ENCODE measurements around the gene RBP5. TPM values are rescaled to one million over a fixed set of nuclear protein-coding genes. Genes with fewer than 3 reads are reported as not detected.

RBP5 gene, protein sequence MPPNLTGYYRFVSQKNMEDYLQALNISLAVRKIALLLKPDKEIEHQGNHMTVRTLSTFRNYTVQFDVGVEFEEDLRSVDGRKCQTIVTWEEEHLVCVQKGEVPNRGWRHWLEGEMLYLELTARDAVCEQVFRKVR
- 1 to 10 TPM in 1 of 2 donors, under 1 TPM in 1; 0.97 to 2.1 TPM for total RNA-seq
- long read RNA-seq: 0 reads

DNA sequence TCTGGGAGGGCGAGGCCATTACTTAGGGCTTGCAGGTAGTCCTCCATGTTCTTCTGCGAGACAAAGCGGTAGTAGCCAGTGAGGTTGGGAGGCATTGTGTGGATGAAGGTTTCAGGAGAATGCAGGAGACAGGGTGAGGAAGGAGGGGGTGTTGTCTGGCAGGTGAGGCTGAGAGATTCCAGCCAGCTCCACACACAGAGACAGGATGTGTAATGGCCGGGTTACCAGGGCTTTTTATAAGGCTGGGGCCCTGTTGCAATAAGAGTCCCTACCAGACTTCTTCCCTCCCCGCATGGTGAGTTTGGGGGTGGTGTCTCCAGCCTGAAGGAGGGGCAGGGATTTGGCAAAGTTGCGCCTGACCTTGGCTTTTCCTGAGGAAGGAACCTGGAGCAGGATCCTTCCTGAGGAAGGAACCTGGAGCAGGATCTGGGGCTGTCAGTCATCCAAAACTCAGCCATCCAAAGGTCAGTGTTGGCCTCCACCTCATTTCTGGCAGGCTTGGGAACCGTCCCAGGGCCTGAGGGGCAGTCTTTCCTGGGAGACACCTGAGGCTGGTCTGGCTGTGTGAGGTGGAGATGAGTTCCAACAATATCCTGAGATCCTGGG is at the start of gene RBP5:
Gene RBP5 (minus strand): TSS at position 209 of the 606 bp plus-strand sequence. CDS start 114 bp downstream, at position 95.
- DNase-seq (no peak), ATAC-seq (no peak)
- intact Hi-C loops (cut with DNase I): no loop called here

DNA sequence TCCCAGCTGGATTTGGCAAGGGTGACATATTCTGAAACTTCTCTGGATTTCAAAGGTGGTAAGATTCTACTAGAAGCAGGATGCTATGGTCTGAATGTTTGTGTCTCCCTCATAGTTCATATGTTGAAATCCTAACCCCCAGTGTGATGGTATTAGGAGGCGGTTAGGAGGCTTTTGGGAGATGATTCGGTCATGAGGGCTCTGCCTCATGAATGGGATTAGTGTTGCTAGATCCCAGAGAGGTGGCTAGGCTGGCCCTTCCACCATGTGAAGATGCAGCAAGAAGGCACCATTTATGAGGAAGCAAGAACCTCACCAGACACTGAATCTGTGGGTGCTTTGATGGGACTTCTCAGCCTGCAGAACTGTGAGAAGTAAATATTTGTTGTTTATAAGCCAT is 49.8 kb upstream of the RBP5 start:
- intact Hi-C loops (cut with DNase I): no loop called here
- DNase-seq (no peak), ATAC-seq (no peak)

DNA sequence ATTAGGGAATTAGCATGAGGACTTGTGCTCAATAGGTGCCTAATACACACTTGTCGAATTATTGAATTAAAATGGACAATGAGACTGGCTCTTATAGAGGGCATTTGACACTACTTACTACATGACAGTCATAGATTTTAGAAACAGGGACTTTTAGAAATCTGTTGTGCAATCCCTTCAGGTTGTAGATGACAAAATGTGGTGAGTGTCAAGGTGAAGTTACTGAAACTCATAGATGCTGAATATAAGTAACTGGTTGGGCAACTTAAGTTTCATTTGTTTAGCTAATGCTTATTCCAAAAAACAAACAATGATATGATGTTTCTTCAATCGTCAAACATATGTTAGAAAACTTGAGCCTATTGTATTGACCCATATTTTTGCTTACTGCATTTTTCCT is 47.9 kb upstream of the RBP5 start:
- no peak for ATAC-seq
- no peak for DNase-seq
- intact Hi-C loops (cut with DNase I): no loop called here

DNA sequence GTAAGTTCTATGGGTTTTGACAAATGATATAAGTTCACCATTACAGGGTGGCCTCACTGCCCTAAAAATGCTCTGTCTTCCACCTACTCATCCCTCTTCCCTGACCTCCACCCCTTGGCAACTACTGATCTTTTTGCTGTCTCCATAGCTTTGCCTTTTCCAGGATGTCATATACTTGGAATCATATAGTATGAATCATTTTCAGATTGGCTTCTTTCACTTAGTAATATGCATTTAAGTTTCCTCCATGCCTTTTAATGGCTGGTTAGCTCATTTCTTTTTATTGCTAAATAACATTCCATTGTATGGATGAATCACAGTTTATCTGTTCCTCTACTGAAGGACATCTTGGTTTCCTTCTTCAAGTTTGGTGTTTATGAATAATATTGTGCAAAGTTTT is 46.8 kb upstream of the RBP5 start:
- DNase-seq (no peak), ATAC-seq (no peak)
- intact Hi-C loops (cut with DNase I): no loop called here

DNA sequence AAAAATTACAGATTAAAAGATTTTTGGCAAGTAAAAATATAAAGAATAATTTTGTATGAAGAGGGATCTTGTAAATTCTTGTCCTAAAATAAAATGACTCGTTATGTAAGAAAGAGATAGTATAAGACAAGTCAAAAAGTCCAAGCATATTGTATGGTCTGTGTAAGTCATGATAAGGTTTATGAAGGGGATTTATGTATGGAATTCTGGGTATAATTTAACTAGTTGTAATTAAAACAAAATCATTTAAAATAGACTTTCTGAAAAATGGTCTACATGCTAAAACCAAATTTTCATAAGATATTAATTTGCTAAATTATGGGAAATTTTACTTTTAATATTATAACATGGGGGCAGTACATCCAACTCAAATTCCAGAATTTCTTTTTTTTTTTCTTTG is 43.2 kb upstream of the RBP5 start:
- intact Hi-C loops (cut with DNase I): no loop called here
- no peak for ATAC-seq

DNA sequence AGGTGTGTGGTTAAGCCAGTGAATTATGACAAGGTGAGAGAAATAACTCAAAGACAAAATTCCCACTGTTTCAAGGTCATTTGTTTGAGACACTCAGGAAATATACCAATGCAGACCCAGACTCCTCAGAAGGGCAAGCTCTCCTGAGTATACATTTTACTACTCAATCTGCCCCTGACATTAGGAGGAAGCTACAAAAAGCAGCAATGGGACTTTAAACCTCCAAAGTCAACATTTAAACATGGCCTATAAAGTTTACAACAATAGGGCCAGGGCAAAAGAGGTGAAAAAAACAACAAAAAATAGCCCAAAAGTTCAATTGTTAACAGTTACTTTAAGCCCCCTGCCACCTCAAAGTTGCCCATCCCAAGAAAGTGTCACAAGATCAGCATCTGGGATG is 41.3 kb upstream of the RBP5 start:
- intact Hi-C loops (cut with DNase I): no loop called here
- no peak for ATAC-seq

More for the DNA sequence above, 43.2 kb upstream of the RBP5 start:
- DNase-seq: no peak

DNA sequence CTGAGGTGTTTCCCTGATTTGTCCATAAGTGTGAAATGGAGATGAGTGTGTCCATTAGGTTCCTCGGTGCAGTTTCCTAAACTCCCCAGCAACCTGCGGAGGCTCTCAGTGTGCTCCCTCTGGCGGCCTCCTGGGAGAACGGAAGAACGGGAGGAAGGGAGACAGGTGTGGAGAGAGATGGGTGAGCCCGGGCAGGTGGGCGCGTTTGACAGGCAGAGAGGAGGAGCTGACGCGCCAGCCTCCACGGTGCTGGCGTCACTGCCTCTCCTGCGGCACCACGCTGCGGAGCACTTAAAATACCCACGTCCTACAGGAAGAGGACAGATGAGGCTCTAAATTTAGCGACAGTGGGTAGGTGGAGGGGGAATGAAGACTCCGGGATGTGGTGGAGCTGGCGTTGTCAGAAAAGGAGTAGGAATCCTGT is 34.0 kb upstream of the RBP5 start:
- ATAC-seq (peak in 1 of 2 donors; percentile 55), DNase-seq (peak; percentile 37)
- intact Hi-C loops (cut with DNase I): no loop called here

More for the DNA sequence above, 41.3 kb upstream of the RBP5 start:
- no peak for DNase-seq

DNA sequence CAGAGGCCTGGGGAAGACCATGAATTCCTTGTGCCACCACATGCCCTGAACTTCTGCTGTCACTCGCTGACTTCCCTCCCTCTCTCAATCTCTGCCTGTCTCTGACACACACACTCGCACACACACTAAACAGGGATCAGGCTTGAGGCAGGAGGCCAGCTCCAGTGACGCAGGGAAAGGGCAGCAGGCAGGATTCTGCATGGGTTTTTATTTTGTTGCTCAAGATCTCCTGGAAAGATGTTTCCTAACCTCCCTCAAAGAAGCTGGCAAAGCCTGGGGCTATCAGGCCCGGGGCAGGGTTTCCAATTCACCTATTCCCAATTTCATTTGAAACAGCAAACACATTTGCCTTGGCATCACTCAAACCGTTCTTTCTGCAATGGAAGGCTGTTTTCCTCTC is 33.1 kb upstream of the RBP5 start:
- no peak for DNase-seq
- intact Hi-C loops (cut with DNase I): no loop called here
- peak in 1 of 2 donors; percentile 57 for ATAC-seq

DNA sequence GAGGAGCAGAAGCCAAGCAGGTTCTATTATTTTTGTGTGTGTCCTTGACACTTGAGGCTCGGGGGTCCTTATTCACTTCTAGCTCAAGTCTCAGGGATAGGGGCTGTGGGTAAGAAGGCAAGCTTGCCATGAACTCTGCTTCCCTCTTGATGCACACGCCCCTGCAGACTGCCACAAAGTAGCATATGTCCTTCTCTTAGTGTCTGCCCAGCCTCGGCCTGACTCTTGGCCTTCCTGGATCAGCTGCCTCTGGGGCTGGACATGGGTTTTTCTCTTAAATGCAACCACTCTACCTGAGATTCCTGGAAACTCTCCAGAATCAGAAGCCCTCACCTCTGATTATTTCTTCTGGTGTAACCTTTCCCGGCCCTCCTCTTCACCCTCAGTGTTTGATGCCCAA is 32.6 kb upstream of the RBP5 start:
- intact Hi-C loops (cut with DNase I): no loop called here
- no peak for DNase-seq
- no peak for ATAC-seq

DNA sequence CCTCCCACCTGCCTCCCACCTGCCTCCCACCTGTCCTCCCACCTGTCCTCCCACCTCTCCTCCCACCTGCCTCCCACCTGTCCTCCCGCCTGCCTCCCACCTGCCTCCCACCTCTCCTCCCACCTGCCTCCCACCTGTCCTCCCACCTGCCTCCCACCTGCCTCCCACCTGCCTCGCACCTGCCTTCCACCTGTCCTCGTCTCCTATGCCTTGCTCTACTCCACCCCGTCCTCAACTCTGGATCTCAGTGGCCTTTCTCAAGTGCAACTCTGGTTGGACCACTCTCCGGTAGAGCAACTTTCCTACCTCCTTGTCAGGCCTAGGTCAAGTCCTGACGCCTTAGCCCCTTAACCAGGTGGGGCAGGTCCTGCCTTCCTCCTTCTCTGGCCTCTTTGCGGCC is 31.5 kb upstream of the RBP5 start:
- DNase-seq (no peak), ATAC-seq (no peak)
- intact Hi-C loops (cut with DNase I): no loop called here

DNA sequence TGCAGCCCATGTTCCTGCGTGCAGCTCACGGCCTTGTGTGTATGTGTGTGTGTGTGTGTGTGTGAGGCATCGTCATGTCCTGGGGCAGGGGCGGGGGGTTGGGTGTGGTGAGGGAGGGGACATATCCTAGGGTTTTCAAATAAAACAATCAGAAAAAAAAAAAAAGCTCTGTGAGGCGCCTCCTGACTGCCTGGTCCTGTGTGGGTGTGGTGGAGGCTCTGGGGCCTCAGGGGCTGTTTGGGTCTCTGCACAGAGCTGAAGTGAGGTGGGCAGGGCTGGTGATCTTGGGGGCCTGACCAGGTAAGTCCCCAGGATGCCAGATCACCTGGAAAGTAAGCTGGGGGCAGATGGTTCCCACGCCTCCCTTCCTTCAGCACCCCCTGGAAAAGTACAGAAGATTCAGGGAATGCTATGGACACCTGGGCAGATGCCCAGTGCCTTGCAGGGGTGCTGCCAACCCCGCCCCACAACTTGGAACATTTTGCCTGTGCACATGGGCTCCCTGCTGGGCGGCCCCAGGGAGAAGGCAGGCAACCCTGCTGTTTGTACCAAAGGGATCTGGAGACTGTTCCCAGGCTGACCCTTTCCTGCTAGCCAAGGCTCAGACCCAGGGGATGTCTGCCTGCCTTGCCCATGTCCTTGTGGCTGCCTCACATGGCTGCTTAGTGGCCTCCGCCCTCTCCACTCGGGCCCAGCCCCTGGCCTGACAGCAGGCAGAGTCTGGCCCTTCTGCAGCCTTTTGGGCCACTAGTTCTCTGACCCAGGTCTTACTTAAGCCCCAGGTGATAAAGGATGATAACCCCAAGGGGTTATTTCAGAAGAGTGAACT is 30.3 kb upstream of the RBP5 start:
- DNase-seq (no peak), ATAC-seq (peak in 1 of 2 donors; percentile 68)
- intact Hi-C loops (cut with DNase I): no loop called here

DNA sequence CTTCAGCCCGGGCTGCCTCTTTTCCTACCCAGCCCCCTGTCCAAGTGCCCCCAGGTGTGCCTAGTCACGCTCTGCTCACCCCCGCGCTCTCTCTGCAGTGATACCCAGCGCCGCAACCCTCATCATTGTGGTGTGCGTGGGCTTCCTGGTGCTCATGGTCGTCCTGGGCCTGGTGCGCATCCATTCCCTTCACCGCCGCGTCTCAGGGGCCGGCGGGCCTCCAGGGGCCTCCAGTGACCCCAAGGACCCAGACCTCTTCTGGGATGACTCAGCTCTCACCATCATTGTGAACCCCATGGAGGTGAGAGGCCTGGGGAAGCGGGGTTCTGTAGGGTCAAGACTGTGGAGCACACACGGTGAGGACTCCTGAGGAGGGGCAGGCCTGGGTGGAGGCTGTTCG is 28.7 kb upstream of the RBP5 start:
- ATAC-seq (no peak), DNase-seq (no peak)
- intact Hi-C loops (cut with DNase I): no loop called here

DNA sequence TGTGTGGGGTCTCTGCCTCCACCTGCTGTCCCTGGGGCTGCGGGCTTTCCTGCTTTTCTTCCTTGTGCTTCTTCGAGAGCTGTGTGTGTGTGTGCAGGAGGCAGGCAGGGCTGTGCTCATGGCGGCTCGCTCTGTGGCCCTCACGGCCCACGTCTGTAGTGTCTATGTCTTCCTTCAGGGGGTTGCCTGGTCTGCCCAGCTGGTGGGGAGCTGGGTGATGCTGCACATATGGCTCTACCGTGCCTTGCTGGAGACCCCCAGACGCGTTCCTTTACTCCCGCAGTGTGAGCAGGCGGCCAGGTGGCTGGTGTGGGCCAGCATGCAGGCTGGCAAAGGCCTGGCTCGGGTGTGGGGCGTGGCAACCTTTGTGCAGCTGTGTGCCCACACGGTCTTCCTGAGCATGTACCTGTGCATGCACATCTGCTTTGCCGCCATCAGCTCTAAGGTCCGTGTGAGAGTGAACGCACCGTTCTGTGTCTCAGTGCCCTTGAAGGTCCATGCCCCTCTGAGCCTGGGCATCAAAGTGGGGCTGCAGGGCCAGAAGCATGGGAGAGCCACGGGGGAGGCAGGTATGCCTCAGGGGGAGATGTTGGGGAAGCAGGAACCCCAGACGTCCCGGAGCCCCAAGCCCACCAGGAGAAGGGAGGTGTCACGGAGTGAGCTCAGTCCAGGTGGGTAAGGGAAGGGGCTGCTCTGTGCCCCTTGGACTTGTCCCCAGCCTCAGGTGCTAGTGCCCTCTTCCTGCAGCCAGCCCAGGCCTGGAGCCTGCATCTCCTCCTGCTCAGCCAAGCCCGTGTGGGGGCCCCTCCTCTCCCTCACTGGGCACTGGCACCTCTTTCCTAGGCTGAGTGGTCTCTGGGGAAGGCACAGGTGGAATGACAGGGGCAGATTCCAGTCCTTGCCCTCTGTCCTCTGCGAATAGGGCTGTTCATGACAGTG is 27.8 kb upstream of the RBP5 start:
- DNase-seq: no peak
- ATAC-seq: no peak
- intact Hi-C loops (cut with DNase I): no loop called here

DNA sequence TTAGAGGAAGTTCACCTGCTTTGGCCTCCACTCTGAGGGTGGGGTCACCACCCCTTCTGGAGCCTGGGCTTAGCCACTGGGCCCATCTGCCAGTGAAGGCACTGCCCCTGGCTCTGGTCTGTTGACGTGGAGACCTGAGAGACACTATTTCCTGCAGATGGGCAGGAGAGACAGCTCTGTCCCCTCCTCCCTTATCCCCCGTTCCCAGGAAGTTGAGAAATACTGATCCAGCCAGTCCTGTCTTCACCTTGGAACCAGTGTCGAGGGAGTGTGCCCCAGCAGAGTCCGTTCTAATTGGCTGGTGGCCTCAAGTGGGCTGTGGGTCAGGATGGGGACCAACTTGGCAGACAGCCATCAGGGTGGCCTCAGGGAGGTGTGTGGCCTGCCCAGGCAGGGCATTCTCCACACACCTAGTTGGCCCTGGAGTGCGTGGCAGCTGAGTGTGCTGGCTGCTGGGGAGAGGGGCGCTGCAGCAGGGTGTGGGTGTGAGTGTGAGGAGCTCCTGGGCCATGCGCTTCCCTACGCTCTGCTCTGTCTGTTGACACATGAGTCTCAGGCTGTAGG is 26.9 kb upstream of the RBP5 start:
- no peak for DNase-seq
- intact Hi-C loops (cut with DNase I): no loop called here
- peak in 1 of 2 donors; percentile 20 for ATAC-seq

DNA sequence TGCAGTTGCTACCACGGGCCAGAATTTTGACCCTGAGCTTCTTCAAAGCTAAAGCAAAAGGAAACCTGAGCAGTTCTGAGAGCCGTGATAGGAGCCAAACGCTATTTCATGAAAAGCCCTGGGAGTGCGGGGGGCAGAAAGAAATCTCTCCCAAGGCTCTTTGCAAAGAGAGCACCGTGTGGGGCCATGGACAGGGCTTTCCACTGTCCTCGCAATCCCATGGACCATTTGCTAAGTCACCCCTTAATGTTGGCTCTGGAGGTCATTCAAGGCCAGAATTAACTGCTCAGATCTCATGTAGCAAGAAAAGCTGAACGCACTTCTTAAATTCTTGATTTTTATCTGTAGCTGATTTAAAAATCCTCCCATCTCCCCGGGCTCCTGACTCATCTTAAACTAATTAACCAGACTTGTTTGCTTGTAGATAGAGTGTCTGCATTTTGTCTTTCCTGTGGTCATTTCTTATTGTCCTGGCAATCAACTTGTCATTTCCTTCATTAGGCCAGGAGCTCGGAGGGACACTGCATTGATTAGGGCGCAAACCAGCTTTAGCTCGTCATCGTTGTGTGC is 26.3 kb upstream of the RBP5 start:
- ATAC-seq (no peak), DNase-seq (no peak)
- intact Hi-C loops (cut with DNase I): no loop called here

DNA sequence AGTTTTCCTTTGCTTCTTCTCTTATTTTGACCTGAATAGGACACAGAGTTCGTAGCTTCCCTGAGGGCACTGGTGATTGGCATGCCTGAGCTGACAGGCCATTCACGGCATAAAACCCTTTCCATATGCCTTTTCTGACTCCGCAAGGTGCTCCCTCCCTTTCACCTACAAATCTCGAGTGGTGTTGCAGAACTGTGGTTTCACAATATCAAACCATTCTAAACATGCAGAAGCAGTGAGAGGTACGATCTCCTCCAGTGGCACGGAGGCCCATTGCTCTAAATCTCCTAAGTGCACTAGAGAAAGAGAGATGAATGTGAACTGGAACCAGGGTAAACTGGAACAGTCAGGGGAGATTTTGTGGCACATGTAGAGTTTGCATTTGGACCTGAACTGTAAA is 25.4 kb upstream of the RBP5 start:
- DNase-seq (no peak), ATAC-seq (no peak)
- intact Hi-C loops (cut with DNase I): no loop called here

DNA sequence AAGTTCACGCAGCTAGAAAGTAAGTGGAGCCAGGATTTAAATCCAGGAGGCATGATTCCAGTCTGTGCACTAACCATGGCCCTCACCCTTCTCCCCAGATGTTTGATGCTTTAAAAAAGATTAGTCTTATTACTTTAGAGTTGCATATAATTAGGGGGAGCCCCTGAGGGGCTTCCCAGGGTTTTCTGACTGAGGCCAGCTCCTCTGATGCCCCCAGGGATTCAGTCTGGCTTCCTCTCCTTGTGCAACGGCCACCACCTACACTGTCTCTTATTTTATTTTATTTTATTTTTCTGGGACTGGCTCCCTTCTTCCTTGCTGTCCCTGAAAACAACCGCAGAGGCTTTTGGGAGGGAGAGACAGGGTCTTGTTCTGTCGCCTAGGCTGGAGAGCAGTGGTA is 24.1 kb upstream of the RBP5 start:
- ATAC-seq (no peak), DNase-seq (no peak)
- intact Hi-C loops (cut with DNase I): no loop called here

DNA sequence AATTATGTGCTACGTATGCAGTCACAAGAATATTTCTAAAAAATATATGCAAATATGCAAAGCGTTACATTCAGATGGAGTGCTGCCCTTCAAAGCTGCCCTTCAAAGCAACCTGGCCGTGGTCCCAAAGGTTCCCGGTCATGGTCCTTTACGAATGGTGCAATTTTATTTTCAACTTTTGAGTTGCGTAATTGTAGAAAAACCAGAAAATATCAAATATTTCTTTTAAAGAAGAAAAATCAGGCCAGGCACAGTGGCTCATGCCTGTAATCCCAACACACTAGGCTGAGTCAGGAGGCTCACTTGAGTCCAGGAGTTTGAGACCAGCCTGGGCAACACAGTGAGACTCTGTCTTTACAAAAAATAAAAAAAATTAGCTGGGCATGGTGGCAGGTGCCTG is 22.8 kb upstream of the RBP5 start:
- ATAC-seq: peak in 1 of 2 donors; percentile 23
- intact Hi-C loops (cut with DNase I): no loop called here
- DNase-seq: no peak

DNA sequence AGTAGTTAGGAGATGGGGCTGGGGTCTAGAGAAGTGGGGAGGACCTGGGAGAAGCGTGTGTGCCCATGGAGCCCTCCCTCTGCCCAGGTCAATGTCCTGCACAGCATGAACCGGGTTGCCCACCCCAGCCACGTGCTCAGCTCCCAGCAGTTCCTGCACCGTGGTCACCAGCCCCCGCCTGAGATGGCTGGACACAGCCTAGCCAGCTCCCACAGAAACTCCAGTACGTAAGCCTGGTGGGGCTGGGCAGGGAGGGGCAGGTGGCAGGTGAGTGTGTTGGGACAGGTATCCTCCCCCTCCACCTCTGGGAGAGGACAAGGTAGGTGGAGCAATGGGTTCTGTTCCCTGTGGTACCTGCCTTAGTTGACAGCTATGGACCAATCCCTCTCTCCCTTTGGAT is 22.2 kb upstream of the RBP5 start:
- DNase-seq (no peak), ATAC-seq (no peak)
- intact Hi-C loops (cut with DNase I): no loop called here

All from left cardiac atrium (tissue), 4 donors.